Stimulated activated CD4-positive, alpha-beta T cell treated with anti-CD3 and anti-CD28 coated beads, Interleukin-12 subunit alpha, Interleukin-12 subunit beta, amount 100 ng/mL, for 4 hours (primary cell): ENCODE results near the gene CD27.
"Not testable (repeated sequence)": the region's sequence is repeated elsewhere in the genome, so short reads cannot be mapped to it uniquely, and the experiment has no call there.

Experiments used
- DNase-seq: peaks from one replicate; pipeline ENCODE4 v3.0.0-alpha.2; 2020

CD27 gene

GRCh38 chr12:6489449-6489848 is 44.7 kb downstream of the CD27 start:
- no peak for DNase-seq

- DNase-seq = not testable (repeated sequence)
These were observed 45.9 kb downstream of the CD27 start for GRCh38 chr12:6490673-6491072.

GRCh38 chr12:6492838-6493496 is 48.2 kb downstream of the CD27 start, which contains the start of gene MRPL51:
MRPL51 (minus strand) TSS chr12:6493262; CDS start chr12:6493136, 126 bp downstream.
- peak; percentile 97 for DNase-seq

- DNase-seq = peak; percentile 88
These were observed 48.9 kb downstream of the CD27 start, which contains the start of gene NCAPD2 for GRCh38 chr12:6493497-6494257. NCAPD2 (plus strand) TSS chr12:6494102; CDS start chr12:6495099, 997 bp downstream.

GRCh38 chr12:6494258-6494743 is 49.5 kb downstream of the CD27 start:
- no peak for DNase-seq

- DNase-seq = no peak
These were observed 50.2 kb downstream of the CD27 start for GRCh38 chr12:6494968-6495367.

GRCh38 chr12:6497291-6497690 is 52.5 kb downstream of the CD27 start:
- not testable (repeated sequence) for DNase-seq

GRCh38 chr12:6500466-6500865 is 55.7 kb downstream of the CD27 start:
- no peak for DNase-seq
